ENCODE data around the gene GJA4. TPM values are rescaled to one million over a fixed set of nuclear protein-coding genes. Genes with fewer than 3 reads are reported as not detected.

Gene GJA4
- total RNA-seq = 18.1 TPM

GRCh38 chr1:34792868-34793727 lies at the start of gene GJA4:
Gene GJA4 (plus strand): TSS chr1:34792999. CDS start chr1:34794214, 1,215 bp downstream.

DNA sequence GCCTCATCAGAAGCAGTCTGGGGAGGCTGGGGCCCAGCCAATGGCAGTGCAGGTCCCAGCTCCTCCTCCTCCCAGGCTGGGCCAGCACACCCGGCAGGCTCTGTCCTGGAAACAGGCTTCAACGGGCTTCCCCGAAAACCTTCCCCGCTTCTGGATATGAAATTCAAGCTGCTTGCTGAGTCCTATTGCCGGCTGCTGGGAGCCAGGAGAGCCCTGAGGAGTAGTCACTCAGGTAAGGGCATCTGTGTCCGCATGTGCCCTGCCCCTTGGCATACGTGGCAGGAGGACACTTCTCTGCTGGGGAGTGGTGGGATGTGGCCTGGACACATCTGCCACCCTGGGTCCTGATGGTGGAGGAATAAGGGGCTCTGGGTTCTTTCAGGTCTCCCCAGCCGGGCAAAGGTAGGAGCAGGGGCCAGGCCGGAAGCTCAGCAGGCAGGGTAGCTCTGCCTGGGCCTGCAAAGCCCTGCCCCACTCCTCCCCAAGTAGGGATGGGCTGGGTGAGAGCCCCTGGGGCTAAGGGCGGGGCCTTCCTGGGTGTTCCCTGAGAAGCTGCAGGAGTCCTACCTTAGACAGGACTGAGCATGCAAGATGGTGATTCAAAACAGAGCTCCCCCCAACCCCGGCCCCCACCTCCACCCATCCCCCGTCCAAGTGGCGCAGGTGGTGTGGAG lies 37.7 kb upstream of the GJA4 start, which contains the start of gene GJB5:
Gene GJB5 (plus strand): TSS at position 84 of the 674 bp plus-strand sequence. CDS start 2,284 bp downstream, outside the sequence.

GRCh38 chr1:34759503-34760357 lies 33.1 kb upstream of the GJA4 start, which contains the start of gene GJB4:
Gene GJB4 (plus strand): TSS chr1:34759740. CDS start chr1:34761255, 1,515 bp downstream.

GRCh38 chr1:34781071-34781843 lies 11.5 kb upstream of the GJA4 start, which contains the start of gene GJB3:
Gene GJB3 (plus strand): TSS chr1:34781214. CDS start chr1:34784763, 3,549 bp downstream.

Other genes starting within 250 kb of the GJA4 start
- 1.0 TPM for gene GJB5, start 38.0 kb upstream of the GJA4 start, total RNA-seq
- 0.33 TPM for gene GJB4, start 33.3 kb upstream of the GJA4 start, total RNA-seq
- 1.6 TPM for gene GJB3, start 11.8 kb upstream of the GJA4 start, total RNA-seq
- 11.3 TPM for gene SMIM12, start 66.8 kb downstream of the GJA4 start, total RNA-seq
- 2.6 TPM for gene DLGAP3, start 136.7 kb downstream of the GJA4 start, total RNA-seq
- 19.6 TPM for gene TMEM35B, start 192.3 kb downstream of the GJA4 start, total RNA-seq
- 31.0 TPM for gene ZMYM6, start 238.9 kb downstream of the GJA4 start, total RNA-seq